Measurements from ENCODE around the gene SLC9A5.

Gene SLC9A5, protein sequence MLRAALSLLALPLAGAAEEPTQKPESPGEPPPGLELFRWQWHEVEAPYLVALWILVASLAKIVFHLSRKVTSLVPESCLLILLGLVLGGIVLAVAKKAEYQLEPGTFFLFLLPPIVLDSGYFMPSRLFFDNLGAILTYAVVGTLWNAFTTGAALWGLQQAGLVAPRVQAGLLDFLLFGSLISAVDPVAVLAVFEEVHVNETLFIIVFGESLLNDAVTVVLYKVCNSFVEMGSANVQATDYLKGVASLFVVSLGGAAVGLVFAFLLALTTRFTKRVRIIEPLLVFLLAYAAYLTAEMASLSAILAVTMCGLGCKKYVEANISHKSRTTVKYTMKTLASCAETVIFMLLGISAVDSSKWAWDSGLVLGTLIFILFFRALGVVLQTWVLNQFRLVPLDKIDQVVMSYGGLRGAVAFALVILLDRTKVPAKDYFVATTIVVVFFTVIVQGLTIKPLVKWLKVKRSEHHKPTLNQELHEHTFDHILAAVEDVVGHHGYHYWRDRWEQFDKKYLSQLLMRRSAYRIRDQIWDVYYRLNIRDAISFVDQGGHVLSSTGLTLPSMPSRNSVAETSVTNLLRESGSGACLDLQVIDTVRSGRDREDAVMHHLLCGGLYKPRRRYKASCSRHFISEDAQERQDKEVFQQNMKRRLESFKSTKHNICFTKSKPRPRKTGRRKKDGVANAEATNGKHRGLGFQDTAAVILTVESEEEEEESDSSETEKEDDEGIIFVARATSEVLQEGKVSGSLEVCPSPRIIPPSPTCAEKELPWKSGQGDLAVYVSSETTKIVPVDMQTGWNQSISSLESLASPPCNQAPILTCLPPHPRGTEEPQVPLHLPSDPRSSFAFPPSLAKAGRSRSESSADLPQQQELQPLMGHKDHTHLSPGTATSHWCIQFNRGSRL

DNA sequence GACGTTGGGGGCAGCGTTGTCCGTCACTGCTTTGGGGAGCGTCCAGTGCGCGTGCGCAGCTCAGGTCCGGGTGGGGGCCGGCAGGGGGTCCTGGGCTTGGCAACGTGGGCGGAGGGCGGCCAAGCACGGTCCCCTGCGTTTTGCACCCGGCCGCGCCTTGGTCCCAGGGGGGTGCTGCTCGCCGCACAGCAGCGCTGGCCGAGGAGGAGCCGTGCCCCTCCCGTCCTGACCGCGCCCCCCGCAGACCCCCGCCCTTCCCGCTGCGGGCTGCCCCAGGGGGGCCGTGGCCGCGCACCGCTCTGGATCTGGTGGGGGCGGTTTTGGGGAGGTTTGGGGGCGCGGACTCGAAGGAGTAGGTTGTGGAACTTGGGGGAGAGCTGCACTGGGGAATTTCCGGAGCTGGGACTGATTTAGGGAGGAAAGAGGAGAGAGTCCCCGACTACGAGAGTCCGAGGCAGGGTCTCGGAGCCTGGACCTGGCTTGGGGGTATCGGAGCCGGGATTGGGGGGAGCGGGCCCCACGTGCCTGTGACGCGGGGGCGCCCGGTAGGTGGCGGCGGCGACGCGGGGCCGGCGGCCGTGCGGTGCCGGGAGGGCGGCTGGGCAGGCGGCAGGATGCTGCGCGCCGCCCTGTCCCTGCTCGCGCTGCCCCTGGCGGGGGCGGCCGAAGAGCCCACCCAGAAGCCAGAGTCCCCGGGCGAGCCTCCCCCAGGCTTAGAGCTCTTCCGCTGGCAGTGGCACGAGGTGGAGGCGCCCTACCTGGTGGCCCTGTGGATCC, at the start of gene SLC9A5:
SLC9A5 (plus strand) TSS at position 579 of the 777 bp plus-strand sequence; CDS start at position 615, 36 bp downstream.
- in situ Hi-C loops (cut with HindIII; ENCODE audit: low sequenced_read_pairs), result no loop called here

DNA sequence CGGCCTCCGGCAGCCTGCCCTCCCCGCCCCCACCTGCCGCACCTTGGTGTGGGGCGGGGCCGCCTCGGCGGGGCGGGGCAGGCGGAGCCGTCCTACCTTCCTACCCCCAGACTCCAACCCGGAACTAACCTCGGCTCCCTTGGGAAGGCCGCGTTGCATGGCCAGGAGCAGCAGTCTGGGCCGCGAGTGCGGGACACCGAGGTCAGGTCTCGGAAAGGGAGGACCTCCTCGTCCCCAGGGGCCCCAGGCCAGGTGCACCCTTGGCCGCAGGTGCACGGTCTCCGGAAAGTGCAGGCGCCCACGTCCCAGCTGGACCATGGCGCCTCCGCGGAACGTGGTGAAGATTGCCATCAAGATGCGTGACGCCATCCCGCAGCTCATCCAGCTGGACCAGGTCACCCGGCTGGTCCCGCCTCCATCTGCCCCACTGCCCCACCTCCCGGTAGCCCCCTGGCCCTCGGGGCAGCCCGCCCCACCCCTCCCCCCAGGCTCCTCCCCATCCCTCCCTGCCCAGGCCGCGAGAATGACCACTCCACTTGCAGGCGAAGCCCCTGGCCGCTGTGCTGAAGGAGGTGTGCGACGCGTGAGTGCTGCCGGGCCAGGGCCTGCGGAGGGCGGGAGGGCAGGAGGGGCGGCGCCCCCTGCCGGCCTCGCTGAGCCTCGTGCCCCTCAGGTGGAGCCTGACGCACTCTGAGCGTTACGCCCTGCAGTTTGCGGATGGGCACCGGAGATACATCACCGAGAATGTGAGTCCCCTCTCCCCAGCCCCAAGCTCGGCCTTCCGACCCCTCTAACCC, 49.6 kb upstream of the SLC9A5 start, which contains the start of gene ELMO3:
ELMO3 (plus strand) TSS at position 121 of the 797 bp plus-strand sequence; CDS start at position 317, 196 bp downstream.
- in situ Hi-C loops (cut with HindIII; ENCODE audit: low sequenced_read_pairs), result loop anchor here (5.0 kb wide), 1 partner anchor 38 kb away; no protein-coding TSS in a partner anchor

DNA sequence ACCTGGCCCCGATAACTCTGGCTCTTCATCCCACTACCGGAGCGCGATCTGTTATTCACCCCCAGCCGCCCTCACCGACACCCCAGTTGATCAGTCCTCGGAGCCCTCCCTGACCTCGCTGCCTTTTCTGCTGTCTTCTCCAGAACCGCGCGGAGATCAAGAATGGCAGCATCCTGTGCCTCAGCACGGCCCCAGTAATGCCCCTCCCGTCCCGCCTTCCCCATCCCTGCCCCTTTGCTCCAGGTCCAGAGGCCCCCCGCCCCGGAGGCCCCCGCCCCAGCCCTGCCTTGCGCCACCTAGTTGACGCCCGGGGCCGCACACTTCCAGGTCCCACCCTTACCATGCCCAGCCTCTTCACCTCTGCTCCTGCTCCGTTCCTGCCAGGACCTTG, 49.0 kb upstream of the SLC9A5 start:
- in situ Hi-C loops (cut with HindIII; ENCODE audit: low sequenced_read_pairs), result loop anchor here (5.0 kb wide), 1 partner anchor 37 kb away; no protein-coding TSS in a partner anchor

DNA sequence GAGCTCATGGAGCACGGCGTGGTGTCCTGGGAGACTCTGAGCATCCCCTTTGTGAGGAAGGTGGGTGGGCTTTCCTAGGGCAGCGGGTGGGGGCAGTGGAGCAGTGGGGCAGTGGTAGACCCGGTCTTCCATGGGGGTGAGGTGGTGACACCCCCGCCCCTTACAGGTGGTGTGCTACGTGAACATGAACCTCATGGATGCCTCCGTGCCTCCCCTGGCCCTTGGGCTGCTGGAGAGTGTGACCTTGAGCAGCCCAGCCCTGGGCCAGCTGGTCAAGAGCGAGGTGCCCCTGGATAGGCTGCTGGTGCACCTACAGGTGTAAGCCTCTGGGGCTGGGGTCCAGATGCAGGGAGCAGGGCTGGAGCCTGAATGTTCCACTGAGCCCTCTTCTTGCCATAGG, 48.3 kb upstream of the SLC9A5 start:
- in situ Hi-C loops (cut with HindIII; ENCODE audit: low sequenced_read_pairs), result no loop called here

DNA sequence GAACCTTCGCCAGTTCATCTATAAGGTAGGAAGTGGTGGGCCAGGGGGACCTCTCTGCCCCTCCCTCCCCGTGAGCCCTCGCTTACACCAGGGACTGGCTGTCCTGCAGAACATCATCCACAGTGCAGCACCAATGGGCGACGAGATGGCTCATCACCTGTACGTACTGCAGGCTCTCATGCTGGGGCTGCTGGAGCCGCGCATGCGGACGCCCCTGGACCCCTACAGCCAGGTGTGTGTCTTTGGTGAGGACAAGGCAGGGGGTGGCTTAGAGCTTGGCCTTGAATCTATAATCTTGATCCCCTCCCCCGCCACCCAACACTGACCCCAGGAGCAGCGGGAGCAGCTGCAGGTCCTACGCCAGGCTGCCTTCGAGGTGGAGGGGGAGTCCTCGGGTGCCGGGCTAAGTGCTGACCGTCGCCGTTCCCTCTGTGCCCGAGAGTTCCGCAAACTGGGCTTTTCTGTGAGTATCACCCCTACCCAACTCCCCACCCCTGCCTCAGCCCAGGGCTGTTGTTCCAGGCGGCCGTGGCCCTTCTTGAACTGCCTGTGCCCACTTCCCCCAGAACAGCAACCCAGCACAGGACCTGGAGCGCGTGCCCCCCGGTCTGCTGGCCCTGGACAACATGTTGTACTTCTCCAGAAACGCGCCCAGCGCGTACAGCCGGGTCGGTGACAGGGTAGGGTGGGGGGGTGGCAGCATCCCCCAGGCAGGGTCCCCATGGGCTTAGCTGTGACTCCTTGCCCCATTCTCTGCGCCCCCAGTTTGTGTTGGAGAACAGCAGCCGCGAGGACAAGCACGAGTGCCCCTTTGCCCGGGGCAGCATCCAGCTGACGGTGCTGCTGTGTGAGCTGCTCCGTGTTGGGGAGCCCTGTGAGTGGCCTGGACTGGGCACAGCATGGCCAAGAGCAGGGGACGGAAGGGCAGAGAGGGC, 47.1 kb upstream of the SLC9A5 start:
- in situ Hi-C loops (cut with HindIII; ENCODE audit: low sequenced_read_pairs), result no loop called here

DNA sequence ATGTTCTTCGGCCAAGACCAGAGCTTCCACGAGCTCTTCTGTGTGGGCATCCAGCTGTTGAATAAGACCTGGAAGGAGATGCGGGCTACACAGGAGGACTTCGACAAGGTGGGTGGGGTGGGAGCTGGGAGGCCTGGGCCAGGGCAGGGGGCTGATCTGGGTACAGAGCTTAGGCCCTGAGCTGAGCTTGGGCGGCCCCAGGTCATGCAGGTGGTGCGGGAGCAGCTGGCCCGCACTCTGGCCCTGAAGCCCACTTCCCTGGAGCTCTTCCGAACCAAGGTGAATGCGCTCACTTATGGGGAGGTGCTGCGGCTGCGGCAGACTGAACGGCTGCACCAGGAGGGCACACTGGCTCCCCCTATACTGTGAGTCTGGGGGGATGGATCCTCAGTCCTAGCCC, 46.4 kb upstream of the SLC9A5 start:
- in situ Hi-C loops (cut with HindIII; ENCODE audit: low sequenced_read_pairs), result no loop called here

DNA sequence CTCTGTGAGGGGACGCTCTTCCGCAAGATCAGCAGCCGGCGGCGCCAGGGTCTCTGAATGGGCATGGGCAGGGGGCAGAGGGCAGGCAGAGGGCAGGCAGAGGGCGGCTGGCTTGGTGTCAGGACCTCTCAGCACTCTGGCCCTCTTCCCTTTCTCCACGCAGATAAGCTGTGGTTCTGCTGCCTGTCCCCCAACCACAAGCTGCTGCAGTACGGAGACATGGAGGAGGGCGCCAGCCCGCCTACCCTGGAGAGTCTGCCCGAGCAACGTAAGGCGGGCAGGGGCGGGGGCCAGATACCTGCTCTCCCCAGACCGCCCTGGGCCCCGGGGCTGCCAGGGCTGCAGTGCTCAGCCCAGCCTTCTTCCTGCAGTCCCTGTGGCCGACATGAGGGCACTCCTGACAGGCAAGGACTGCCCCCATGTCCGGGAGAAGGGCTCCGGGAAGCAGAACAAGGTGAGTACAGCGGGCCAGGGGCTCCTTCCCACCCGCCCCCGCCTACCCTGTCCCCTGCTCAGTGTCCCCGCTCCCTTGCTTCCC, 45.8 kb upstream of the SLC9A5 start:
- in situ Hi-C loops (cut with HindIII; ENCODE audit: low sequenced_read_pairs), result no loop called here

DNA sequence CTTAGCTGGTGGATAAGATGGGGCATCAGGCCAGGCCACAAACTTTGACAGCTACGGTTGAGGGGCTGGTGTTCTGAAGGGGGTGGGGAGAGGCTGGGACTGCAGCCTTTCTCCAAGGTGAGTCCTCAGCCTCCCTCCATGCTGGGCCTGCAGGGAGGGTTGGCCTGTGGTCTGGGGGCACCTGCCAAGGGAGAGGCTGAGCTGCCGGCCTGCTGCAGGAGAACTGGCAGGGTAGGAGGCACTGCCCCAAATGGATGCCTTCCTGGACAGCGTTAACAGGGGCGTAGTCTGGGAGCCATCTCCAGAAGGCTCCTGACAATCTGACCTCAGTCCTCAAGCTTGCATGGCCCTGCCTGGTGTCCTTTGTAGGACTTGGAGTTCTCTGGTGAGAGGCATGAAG, 44.7 kb upstream of the SLC9A5 start:
- in situ Hi-C loops (cut with HindIII; ENCODE audit: low sequenced_read_pairs), result no loop called here

DNA sequence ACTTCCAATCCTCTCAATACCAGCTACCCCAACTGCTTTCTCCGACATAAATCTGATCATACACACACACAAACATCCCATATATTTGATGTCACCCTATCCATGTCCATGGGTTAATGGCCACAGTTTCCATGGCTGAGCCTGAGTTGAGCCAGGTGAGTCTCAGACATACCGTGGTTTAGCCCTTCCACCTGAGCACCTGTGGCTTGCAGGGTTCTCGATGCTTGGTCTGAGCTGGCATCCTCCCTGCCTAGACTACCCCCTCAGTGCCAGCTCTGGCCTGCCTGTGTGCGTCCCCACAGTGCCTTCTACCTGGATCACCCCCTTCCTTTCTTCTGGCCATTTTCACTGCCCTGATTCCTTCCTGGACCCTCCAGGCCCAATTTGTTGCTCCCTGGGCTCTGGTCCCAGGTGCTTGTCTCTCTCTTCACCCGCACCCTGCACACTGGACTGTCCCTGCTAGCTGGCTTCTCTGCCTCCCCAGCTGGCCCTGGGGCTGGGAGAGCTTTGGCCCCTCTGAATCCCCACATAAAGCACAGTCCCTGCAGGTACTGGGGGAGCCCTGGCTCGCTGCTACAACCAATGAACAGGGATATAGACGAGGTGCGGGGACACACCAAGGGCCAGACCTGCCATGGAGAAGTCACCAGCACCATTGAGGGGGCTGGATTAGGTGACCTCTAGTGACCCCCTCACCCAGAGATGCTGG, 42.5 kb upstream of the SLC9A5 start:
- in situ Hi-C loops (cut with HindIII; ENCODE audit: low sequenced_read_pairs), result no loop called here

DNA sequence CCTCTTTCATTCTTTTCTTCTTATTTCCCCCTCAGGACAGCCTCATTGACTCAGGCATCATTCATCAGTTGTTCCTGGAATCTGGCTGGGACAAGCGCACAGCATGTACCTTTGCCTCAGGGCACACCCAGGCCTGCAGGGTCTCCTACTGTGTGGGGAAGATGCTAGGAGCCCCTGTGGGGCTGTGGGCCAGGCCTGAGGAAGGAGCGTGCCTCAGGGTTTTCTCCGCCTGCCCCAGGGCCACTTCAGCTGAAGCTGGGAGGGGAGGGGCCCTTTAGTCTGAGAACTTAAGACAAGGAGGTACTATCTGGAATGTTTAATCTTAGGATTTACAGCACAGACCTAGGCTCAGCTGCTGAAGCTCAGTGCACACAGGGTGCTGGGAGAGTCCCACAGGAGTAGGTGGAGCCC, 41.9 kb upstream of the SLC9A5 start:
- in situ Hi-C loops (cut with HindIII; ENCODE audit: low sequenced_read_pairs), result no loop called here

DNA sequence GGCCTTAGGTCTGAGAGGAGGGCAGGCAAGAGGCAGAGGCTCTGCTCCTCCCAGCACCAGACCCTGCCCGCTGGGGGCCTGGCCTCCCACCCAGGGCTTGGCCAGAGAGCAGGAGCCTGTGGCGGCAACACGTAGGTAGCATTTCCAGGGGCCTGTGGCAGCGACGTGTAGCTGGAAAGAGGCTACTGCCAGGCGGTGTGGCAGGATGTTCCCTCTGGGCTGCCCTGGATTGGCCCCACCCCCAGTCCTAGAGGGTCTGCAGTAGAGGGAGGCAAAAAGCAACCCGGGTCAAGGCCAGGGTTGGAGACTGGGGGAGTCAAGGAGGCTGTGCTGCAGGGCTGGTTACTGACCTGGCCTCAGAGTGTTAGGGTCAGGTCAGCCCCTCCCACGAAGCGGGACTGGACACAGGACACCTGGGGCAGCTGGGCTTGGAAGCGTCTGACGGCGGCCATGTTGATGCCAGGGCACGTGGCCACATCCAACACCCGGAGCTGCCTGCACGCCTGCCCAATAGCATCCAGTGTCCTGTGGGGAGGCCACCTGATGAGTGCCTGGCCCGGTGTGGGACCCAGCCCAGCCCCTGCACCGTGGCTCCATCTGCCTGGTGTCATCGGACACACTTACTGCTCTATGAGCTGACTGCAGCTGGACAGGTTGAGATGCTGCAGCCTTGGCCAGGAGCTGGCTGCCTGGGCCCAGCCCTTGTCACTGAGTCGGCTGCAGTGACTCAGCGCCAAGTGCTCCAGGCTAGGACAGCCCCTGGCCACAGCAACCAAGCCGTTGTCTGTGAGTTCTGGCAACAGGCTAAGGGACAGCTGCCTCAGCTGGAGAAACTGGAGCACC, 41.3 kb upstream of the SLC9A5 start:
- in situ Hi-C loops (cut with HindIII; ENCODE audit: low sequenced_read_pairs), result no loop called here

DNA sequence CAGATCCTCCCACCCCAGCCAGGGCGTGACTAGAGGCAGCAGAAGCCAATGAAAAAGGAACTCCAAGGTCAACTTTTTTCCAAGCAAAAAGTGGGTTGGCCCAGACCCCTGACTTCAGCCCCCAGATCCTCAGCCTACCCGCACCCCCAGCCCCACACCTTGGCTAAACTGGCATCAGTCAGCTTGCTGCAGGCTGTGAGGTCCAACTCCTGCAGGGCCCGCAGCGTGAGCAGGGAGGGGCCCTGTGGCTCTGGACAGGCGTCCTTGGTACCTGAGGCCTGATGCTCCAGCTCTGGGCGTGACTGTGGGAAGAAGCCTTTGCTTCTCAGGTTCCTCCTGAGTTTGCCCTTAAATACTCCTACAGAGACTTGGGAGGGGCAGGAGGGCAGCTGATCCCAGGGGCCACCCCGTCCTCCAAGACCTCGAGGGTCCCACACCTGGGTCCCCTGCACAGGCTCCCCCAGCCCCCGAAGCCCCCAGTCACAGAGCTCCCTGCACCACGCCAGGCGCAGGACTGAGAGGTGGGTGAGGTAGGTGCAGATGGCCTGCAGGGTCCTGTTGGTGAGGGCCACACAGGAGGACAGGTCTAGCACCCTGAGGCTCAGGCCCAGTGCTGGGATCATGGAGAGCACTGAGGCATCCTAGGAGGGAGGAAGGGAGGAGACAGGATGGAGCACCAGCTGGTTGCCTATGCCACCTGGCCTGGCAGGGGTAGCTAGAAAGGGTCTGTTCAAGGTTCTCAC, 40.5 kb upstream of the SLC9A5 start:
- in situ Hi-C loops (cut with HindIII; ENCODE audit: low sequenced_read_pairs), result no loop called here

DNA sequence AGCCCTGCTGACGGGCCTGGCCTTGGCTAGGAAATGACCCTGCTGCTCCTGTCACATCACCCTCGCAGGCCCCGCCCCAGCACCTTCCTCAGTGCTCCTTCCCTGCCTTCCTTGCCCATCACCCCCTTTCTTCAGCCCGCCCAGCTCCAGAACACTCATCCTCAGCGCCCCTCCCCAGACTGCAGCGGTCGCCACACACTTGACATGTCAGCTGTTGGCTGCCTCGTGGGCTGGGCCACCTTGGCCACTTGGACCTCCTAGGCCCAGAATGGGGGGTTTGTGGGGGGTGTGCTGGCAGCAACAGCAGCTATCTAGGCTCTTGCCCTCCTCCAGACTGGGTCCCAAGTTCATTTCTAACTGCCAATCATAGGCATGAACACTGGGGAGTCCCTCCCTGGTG, 39.2 kb upstream of the SLC9A5 start:
- in situ Hi-C loops (cut with HindIII; ENCODE audit: low sequenced_read_pairs), result no loop called here

DNA sequence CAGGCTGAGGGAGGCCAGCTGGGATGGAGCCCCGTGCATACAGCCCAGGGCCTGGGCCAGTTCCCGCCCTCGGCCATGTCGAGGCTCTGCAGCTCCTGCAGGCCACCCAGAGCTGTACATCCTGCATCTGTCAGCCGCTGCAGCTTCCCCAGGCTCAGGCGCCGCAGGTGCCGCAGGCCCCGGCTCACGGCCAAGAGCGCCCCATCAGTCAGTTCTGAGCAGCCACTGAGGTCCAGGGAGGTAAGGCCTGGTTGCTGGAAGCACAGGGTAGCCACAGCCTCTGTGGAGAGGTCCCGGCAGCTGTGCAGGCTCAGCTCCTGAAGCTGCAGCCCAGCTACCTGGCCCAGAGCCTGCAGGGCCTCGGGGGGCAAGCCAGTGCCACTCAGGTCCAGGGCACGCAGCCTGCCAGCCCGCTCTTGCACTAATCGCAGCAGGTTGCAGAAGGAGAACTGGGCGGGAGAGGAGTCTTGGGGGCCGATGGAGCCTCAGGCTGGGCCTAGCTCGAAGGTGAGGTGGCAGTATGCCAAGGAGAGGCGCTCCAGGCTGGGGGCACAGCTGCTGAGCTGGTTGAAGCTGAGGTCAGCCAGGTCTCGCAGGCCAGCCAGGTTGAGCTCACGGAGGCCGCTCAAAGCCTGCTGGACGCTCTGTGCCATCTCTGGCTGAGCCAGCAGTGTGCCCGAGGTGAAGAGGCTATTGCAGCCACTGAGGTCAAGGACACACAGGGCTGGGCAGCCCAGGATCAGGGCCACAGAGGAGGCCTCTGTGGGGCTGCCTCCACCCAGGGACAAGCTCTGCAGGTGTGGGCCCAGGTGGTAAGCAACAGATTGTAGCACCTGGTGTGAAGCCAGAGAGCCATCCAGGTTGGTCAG, 38.5 kb upstream of the SLC9A5 start:
- in situ Hi-C loops (cut with HindIII; ENCODE audit: low sequenced_read_pairs), result no loop called here

DNA sequence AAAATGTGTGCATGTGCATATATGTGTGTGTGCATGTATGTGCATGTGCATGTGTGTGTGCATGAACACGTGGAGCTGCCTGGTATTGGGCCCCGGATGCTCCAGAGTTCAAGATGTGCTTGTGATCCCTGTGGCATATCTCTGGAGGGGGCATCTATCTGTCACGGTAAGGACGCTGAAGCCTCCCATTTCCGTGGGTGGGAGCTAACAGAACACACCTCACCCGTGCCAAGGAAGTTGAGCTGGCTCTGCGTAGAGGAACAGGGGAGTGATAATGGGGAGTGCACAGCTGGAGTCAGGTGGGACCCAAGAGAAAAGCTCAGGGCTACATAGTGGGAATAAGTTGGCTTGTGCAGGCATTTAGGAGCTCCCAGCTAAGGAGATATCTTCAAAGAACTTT, 37.1 kb upstream of the SLC9A5 start:
- in situ Hi-C loops (cut with HindIII; ENCODE audit: low sequenced_read_pairs), result no loop called here

DNA sequence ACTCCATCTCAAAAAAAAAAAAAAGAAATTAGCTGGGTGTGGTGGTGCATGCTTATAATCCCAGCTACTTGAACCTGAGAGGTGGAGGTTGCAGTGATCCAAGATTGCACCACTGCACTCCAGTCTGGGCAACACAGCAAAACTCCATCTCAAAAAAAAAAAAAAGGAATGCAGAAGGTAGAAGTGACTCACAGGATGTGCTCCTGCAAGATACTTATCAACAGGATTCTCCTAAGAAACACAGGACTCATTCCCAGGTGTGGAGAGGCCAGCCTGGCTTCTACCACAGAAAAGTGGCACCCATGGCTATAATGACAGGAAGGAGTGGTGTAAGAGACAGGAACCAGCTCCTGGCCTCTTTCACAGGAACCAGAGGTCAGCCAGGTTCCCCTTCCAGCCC, 36.0 kb upstream of the SLC9A5 start:
- in situ Hi-C loops (cut with HindIII; ENCODE audit: low sequenced_read_pairs), result no loop called here
